Neural cell (in vitro differentiated cells): ENCODE data around the gene ARHGAP42.

Source experiments
- CTCF ChIP-seq: fragments of 450-650 bp; IDR thresholded peaks from 2 replicates; pipeline ENCODE4 v1.5.1; 2014; ENCODE audit warnings: antibody characterized with exemption, mild to moderate bottlenecking, moderate library complexity; ENCODE audit not compliant: poor library complexity, severe bottlenecking
- EZH2 ChIP-seq: fragments of 200-600, 300-800 bp; shearing (Covaris generic), sonication (generic); IDR thresholded peaks from 2 replicates; pipeline ENCODE4 v1.6.1; 2014; ENCODE audit warnings: antibody characterized with exemption, low read length, borderline replicate concordance, mild to moderate bottlenecking; ENCODE audit not compliant: insufficient read depth, poor library complexity, severe bottlenecking
- POLR2AphosphoS5 ChIP-seq: IDR thresholded peaks from 2 replicates; pipeline ENCODE4 v1.6.1; 2012

GRCh38 chr11:100774859-100775258 is 87.8 kb downstream of the ARHGAP42 start:
- no peak for TF ChIP-seq EZH2
- TF ChIP-seq CTCF = no peak
- no peak for TF ChIP-seq POLR2AphosphoS5
